ENCODE data around the gene STK17B. TPM values are rescaled to one million over a fixed set of nuclear protein-coding genes. Genes with fewer than 3 reads are reported as not detected.

Gene STK17B
- total and polyA plus RNA-seq, 2 of the 13 experiments (the other 11 are each of a cell fraction or from before 2014, with no cell fraction given) = 1.6 to 4.5 TPM

- no peak for TF ChIP-seq NFE2L2 (IDR thresholded peaks at IDR 0.05; ENCODE audit: low read length)
- TF ChIP-seq ZNF563 (CRISPR knock-in tag; IDR thresholded peaks at IDR 0.05) = no peak
- no peak for TF ChIP-seq SOX6 (IDR thresholded peaks at IDR 0.05)
- TF ChIP-seq SOX6 (CRISPR knock-in tag; IDR thresholded peaks at IDR 0.05) = no peak
- no peak for TF ChIP-seq ZNF354B (CRISPR knock-in tag; IDR thresholded peaks at IDR 0.05)
- no peak for TF ChIP-seq PREB (CRISPR knock-in tag; IDR thresholded peaks at IDR 0.05)
- TF ChIP-seq MXI1 (IDR thresholded peaks at IDR 0.05; ENCODE audit: borderline replicate concordance, low read depth, low read length) = no peak
- TF ChIP-seq TCF7L2 (IDR thresholded peaks at IDR 0.05; ENCODE audit: low read depth, low read length) = no peak
- TF ChIP-seq LCORL (IDR thresholded peaks at IDR 0.05) = no peak
- no peak for TF ChIP-seq LCORL (CRISPR knock-in tag; IDR thresholded peaks at IDR 0.05)
- TF ChIP-seq FOXC1 (CRISPR knock-in tag; IDR thresholded peaks at IDR 0.05; ENCODE audit: borderline replicate concordance) = no peak
These were observed 74.2 kb downstream of the STK17B start (continued) for GRCh38 chr2:196096982-196097745.

- Histone ChIP-seq H3K4me1 (ENCODE audit: insufficient read depth, low read length) (no peaks in the 10 kb centered on the region), H3K4me2 (ENCODE audit: low read depth, low read length) (no peak overlapping the region), H3K9me3 (ENCODE audit: low read length) (no peaks in the 10 kb centered on the region), H3K27me3 (ENCODE audit: control insufficient read depth in 1 of 2, insufficient read depth in 2 of 2, low read length in 2 of 2) (no peaks in the 10 kb centered on the region), H4K20me1 (ENCODE audit: insufficient read depth, low read length) (no peaks in the 10 kb centered on the region), H3K79me2 (ENCODE audit: insufficient read depth, low read length) (no peaks in the 10 kb centered on the region), H3K27ac (ENCODE audit: extremely low read length, insufficient read depth, low read length) (no peak overlapping the region), H3K9ac (ENCODE audit: insufficient read depth, low read depth, low read length) (no peak overlapping the region), H3K4me3 (replicated peaks in 1 of 3; ENCODE audit: insufficient read depth in 1 of 3, low read depth in 2 of 3, low read length in 3 of 3) (no peak overlapping the region), H3K36me3 (replicated peaks in 1 of 2; ENCODE audit: control insufficient read depth in 1 of 2, insufficient read depth in 2 of 2, low read length in 2 of 2) (no peaks in the 10 kb centered on the region), H2AFZ (ENCODE audit: low read length) (no peak overlapping the region)
- ATAC-seq (no peak), DNase-seq (ENCODE audit: low spot score) (no peak), FAIRE-seq (no peak)
- intact Hi-C loops (cut with micrococcal nuclease; ENCODE audit: unreplicated experiment) (no loop called here), in situ Hi-C loops (cut with HindIII; ENCODE audit: extremely low pct_ligation_motif_present, low pct_unique_long_range_greater_than_20kb) (no loop called here)
- CTCF ChIA-PET (ENCODE audit: low intra/inter-chr PET ratio, low total read pairs) = no interaction called here
- WGBS (ENCODE audit: low lambda C conversion rate) = 22% methylated on average over 4 of the region's 4 CpGs
- no TSS peak for BruUV-seq (replicated peaks)
- POLR2A ChIA-PET = interaction anchor here (1.1 kb wide), 1 partner anchor 8 kb away, joined by 3 read pairs; no protein-coding TSS in a partner anchor
- TF ChIP-seq U2AF2 (IDR thresholded peaks at IDR 0.05; ENCODE audit: low read depth, low read length) = no peak
- no peak for TF ChIP-seq PHF21A (CRISPR knock-in tag; IDR thresholded peaks at IDR 0.05)
- TF ChIP-seq ZKSCAN5 (CRISPR knock-in tag; IDR thresholded peaks at IDR 0.05) = no peak
- TF ChIP-seq ZBTB7B (CRISPR knock-in tag; IDR thresholded peaks at IDR 0.05) = no peak
- no peak for TF ChIP-seq MTF1 (CRISPR knock-in tag; IDR thresholded peaks at IDR 0.05)
- TF ChIP-seq HINFP (CRISPR knock-in tag; IDR thresholded peaks at IDR 0.05; ENCODE audit: low read depth) = no peak
- no peak for TF ChIP-seq HBP1 (CRISPR knock-in tag; IDR thresholded peaks at IDR 0.05; ENCODE audit: low read depth)
- no peak for TF ChIP-seq ARNT (IDR thresholded peaks at IDR 0.05)
- no peak for TF ChIP-seq MIER2 (CRISPR knock-in tag; IDR thresholded peaks at IDR 0.05)
These were observed 75.1 kb downstream of the STK17B start for GRCh38 chr2:196096264-196096663.

Measured in HepG2 (cell line).